Esophagus muscularis mucosa (tissue), 4 donors: ENCODE results near the gene PDE1C. TPM values are rescaled to one million over a fixed set of nuclear protein-coding genes. Genes with fewer than 3 reads are reported as not detected.
"Not testable (repeated sequence)": the region's sequence is repeated elsewhere in the genome, so short reads cannot be mapped to it uniquely, and the experiment has no call there.

ENCODE experiments used
- DNase-seq: peaks from one replicate; pipeline ENCODE4 v3.0.0-alpha.2; 2017; ENCODE audit errors: extremely low spot score
- H3K27ac ChIP-seq, 4 donors: fragments of 200-600 bp; sonication (generic); replicated peaks in 1 of 4; 1 replicate in 3 of 4; 2 replicates in 1 of 4; pipeline ENCODE4 v1.5.1; 2016 to 2019; ENCODE audit warnings: mild to moderate bottlenecking in 1 of 4
- H3K27me3 ChIP-seq, 4 donors: fragments of 200-600 bp; sonication (generic); one replicate each; pipeline versions ENCODE4 v1.5.1 to v1.6.0; 2016 to 2019
- H3K36me3 ChIP-seq, 4 donors: fragments of 200-600 bp; sonication (generic); one replicate each; pipeline ENCODE4 v1.5.1; 2016 to 2019
- H3K4me1 ChIP-seq, 4 donors: fragments of 200-600 bp; sonication (generic); one replicate each; pipeline ENCODE4 v1.5.1; 2016 to 2019
- H3K4me3 ChIP-seq, 4 donors: fragments of 200-600 bp; sonication (generic); 1 replicate in 2 of 4; 2 replicates in 2 of 4; pipeline ENCODE4 v1.5.1; 2016 to 2019; ENCODE audit warnings: mild to moderate bottlenecking in 4 of 4, moderate library complexity in 1 of 4
- H3K9me3 ChIP-seq, 4 donors: fragments of 200-600 bp; sonication (generic); 1 replicate in 3 of 4; 2 replicates in 1 of 4; pipeline ENCODE4 v1.5.1; 2016 to 2019
- EP300 ChIP-seq: sonication (generic); formaldehyde crosslinking; IDR thresholded peaks from one replicate; pipeline ENCODE4 v1.6.1; 2017; ENCODE audit warnings: antibody characterized with exemption
- POLR2A ChIP-seq: fragments of 450-650 bp; IDR thresholded peaks from one replicate; pipeline ENCODE4 v1.6.1; 2017; ENCODE audit warnings: antibody characterized with exemption, moderate library complexity, mild to moderate bottlenecking, low read depth
- POLR2AphosphoS5 ChIP-seq, 2 donors: sonication (generic); formaldehyde crosslinking; IDR thresholded peaks; one replicate each; pipeline ENCODE4 v1.6.1; 2017; ENCODE audit warnings: antibody characterized with exemption in 2 of 2
- WGBS: methylation state at CpG from one replicate; pipeline ENCODE4 v1.1.5; 2018; 5-methylcytosine and 5-hydroxymethylcytosine counted together
- intact Hi-C: fragments of 100-400 bp; cut with DNase I; formaldehyde crosslinking; loops from one replicate; pipeline ENCODE4 v1.15.1; 2023
- total RNA-seq, 4 donors: library from RNA; depleted of rRNA; stranded (reverse); fragments of >200 nt; gene quantifications; one replicate each; pipeline versions ENCODE4 v1.1.0 to v1.2.1, GENCODE V29; 2016
- TF ChIP-seq, protein P1 (sequence below), 3 experiments: fragments of 200-600 bp in 2 of 3; fragments of 450-650 bp in 1 of 3; sonication (generic) in 2 of 3; IDR thresholded peaks; one replicate each; pipeline ENCODE4 v1.5.1; 2017 to 2019; ENCODE audit warnings: antibody characterized with exemption in 3 of 3, mild to moderate bottlenecking in 2 of 3, moderate library complexity in 1 of 3

PDE1C gene
- total RNA-seq, 4 donors from 2014 or later, result 13.3 to 25.5 (median 17.3) TPM

DNA sequence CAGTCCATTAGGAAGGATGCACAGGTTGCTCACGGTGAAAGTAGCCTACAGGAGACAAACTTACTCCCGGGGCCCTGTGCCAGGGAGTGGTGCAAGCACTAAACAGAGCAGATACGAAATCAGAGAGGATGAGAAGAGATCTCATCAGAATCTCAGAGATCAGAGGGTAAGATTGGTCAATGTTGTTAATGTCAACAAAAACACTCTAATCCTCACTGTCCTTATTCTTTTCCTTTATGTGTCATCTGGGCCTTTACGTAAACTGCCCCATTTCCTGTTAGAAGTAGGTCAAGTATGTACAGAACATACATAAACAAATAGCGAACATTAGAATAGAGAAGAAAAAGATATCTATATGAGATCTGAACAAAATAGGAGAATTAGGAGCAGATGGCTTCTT is 220.1 kb downstream of the PDE1C start:
- Histone ChIP-seq H3K4me3 (no peak overlapping the region), H3K4me1 (peaks cover 0 to 4% (median 0%) of the 10 kb centered on the region in 4 donors), H3K36me3 (peaks cover 0 to 15% (median 8%) of the 10 kb centered on the region in 4 donors), H3K9me3 (no peaks in the 10 kb centered on the region), H3K27me3 (no peaks in the 10 kb centered on the region), H3K27ac (no peak overlapping the region)
- intact Hi-C loops, result no loop called here
- TF ChIP-seq, protein P1, sequence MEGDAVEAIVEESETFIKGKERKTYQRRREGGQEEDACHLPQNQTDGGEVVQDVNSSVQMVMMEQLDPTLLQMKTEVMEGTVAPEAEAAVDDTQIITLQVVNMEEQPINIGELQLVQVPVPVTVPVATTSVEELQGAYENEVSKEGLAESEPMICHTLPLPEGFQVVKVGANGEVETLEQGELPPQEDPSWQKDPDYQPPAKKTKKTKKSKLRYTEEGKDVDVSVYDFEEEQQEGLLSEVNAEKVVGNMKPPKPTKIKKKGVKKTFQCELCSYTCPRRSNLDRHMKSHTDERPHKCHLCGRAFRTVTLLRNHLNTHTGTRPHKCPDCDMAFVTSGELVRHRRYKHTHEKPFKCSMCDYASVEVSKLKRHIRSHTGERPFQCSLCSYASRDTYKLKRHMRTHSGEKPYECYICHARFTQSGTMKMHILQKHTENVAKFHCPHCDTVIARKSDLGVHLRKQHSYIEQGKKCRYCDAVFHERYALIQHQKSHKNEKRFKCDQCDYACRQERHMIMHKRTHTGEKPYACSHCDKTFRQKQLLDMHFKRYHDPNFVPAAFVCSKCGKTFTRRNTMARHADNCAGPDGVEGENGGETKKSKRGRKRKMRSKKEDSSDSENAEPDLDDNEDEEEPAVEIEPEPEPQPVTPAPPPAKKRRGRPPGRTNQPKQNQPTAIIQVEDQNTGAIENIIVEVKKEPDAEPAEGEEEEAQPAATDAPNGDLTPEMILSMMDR (IDR thresholded peaks at IDR 0.05), result no peak
- TF ChIP-seq POLR2A (no peak), POLR2AphosphoS5 (IDR thresholded peaks at IDR 0.05) (no peak)
- DNase-seq, result no peak
- WGBS, result 88% methylated on average over 5 of the region's 5 CpGs

DNA sequence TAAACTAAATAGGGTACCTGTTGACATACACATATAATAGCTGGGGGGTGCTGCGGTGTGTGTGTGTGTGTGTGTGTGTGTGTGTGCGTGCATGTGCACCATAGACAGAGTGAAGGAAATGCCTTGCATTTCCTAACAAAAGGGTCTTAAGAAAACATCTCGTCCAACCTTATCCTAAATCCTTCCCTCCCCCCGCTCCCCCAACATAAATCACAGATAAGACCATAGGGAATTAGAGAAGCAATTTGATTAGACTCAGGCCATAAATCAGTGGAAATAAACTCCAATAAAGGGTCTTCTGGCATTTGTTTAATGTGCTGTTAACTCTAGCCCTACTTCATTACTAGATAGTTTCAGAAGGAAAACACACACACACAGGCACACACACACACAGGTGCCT is 234.7 kb downstream of the PDE1C start:
- no peaks in the 10 kb centered on the region for H3K27me3 ChIP-seq
- peaks cover 0 to 10% (median 0%) of the 10 kb centered on the region in 4 donors for H3K36me3 ChIP-seq
- WGBS, result 76% methylated on average over 4 of the region's 4 CpGs
- DNase-seq, result no peak
- no peaks in the 10 kb centered on the region for H3K4me1 ChIP-seq
- H3K4me3 ChIP-seq, result no peak overlapping the region
- intact Hi-C loops, result no loop called here
- no peaks in the 10 kb centered on the region for H3K9me3 ChIP-seq
- no peak overlapping the region for H3K27ac ChIP-seq
- TF ChIP-seq POLR2A (no peak), EP300 (no peak), POLR2AphosphoS5 (IDR thresholded peaks at IDR 0.05) (no peak)
- TF ChIP-seq, protein P1 (IDR thresholded peaks at IDR 0.05), result no peak

DNA sequence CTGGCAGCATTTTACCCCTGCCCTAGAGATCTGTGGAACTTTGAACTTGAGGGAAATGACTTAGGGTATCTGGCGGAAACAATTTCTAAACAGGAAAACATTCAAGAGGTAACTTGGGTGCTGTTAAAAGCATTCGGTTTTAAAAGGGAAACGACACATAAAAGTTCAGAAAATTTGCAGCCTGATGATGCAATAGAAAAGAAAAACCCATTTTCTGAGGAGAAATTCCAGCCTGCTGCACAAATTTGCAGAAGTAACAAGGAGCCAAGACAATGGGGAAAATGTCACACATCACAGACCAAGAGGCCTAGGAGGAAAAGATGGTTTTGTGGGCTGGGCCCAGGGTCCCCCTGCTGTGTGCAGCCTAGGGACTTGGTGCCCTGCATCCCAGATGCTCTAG is 236.6 kb downstream of the PDE1C start:
- H3K9me3 ChIP-seq, H3K36me3 ChIP-seq, H3K27me3 ChIP-seq, H3K4me3 ChIP-seq, H3K4me1 ChIP-seq, H3K27ac ChIP-seq, DNase-seq, intact Hi-C loops: not testable (repeated sequence)
- WGBS, result 79% methylated on average over 3 of the region's 3 CpGs

DNA sequence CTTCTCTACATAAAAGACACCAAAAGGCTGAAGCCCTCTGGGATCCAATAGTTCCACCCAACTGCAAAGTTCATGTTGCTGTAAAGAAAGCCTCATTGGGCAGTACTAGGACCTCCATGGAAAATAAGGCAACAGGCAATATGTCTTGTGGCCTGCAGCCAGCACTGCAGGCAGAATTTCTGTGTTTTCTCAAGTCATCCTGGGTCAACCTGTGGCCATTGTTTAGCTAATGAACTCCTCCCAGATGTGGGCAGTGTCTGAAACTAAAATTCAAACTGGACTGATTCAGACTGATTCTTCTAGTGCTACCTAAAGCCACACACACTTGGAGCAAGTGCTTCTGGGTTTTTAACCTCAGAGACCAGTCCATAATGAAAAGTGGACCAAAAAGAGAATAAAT is 241.7 kb downstream of the PDE1C start:
- Histone ChIP-seq H3K27ac (no peak overlapping the region), H3K27me3 (no peaks in the 10 kb centered on the region), H3K9me3 (no peaks in the 10 kb centered on the region), H3K4me1 (no peaks in the 10 kb centered on the region), H3K4me3 (no peak overlapping the region), H3K36me3 (peaks cover 0 to 31% (median 21%) of the 10 kb centered on the region in 4 donors)
- no peak for TF ChIP-seq EP300
- TF ChIP-seq, protein P1 (IDR thresholded peaks at IDR 0.05), result no peak
- DNase-seq, result no peak
- intact Hi-C loops, result no loop called here

DNA sequence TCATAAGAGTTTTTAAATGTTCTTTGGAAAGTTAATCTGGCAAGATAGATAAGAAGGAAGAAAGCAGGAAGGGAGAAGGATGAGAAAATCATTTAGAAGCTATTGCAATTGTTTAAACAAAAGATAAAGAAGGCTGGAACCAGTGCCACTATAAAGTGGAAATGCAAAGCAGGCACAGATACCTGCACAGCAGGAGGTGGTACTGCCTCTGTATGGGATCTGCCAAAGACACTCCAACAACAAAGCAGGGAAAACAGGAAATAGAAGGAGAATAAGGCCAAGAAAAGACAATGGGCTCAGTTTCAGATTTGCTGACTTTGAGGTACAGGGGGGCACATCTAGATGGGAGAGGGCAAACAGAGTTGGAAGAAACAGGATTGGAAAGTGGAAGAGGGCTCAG is 244.6 kb downstream of the PDE1C start:
- intact Hi-C loops, result no loop called here

More for the DNA sequence above, 244.6 kb downstream of the PDE1C start:
- no peak overlapping the region for H3K4me3 ChIP-seq
- H3K4me1 ChIP-seq, result no peaks in the 10 kb centered on the region
- H3K27me3 ChIP-seq, result no peaks in the 10 kb centered on the region
- TF ChIP-seq POLR2AphosphoS5 (IDR thresholded peaks at IDR 0.05) (no peak), POLR2A (no peak), EP300 (no peak)
- TF ChIP-seq, protein P1 (IDR thresholded peaks at IDR 0.05), result no peak
- no peak for DNase-seq
- H3K36me3 ChIP-seq, result peaks cover 0 to 53% (median 35%) of the 10 kb centered on the region in 4 donors
- no peaks in the 10 kb centered on the region for H3K9me3 ChIP-seq
- H3K27ac ChIP-seq, result no peak overlapping the region
